HL-60 (cell line): Measurements from ENCODE around the gene IGHMBP2.

Experiments used
- GABPA ChIP-seq: IDR thresholded peaks from 2 replicates; pipeline ENCODE4 v1.6.1; 2012; ENCODE audit warnings: low read depth
- TF ChIP-seq, protein P1 (sequence below): IDR thresholded peaks from one replicate; pipeline ENCODE4 v1.5.1; 2011; ENCODE audit warnings: low read length, control low read depth, inconsistent platforms; ENCODE audit not compliant: insufficient read depth
- TF ChIP-seq, protein P2 (sequence below): IDR thresholded peaks from 2 replicates; pipeline ENCODE4 v1.6.1; 2012; ENCODE audit warnings: low read depth; ENCODE audit not compliant: insufficient replicate concordance

DNA sequence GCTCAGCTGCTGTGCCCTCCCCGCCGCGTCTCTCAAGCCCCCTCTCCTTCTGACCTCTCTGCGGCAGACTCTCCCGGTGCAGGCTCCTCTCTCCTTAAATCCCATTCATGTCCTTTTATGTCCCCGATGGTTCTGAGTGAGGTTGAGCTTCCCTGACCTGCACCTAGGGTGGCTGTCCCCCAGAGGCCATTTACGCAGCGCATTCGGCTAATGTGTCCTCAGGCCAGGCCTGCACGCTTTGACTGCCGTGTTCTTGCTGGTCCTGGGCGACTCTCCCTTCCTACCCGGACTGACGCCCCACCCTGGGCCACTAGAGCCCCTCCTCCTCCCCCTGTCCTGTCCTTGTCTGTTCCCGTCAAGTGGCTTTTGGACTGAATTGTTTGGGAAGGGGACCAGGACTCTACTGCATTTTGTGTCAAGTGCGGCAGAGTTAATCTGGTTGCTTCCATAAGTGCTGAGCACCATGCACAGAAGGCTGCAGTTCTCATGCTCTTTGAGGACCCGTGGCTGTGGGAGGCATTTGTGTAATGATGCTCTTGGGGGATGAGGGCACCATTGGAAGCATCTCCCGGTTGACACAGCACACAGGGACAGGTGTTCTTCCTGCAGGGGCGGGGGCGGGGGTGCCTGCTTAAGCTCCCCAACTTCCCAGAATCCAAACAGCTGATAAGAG lies 37.1 kb downstream of the IGHMBP2 start:
- TF ChIP-seq, protein P1, sequence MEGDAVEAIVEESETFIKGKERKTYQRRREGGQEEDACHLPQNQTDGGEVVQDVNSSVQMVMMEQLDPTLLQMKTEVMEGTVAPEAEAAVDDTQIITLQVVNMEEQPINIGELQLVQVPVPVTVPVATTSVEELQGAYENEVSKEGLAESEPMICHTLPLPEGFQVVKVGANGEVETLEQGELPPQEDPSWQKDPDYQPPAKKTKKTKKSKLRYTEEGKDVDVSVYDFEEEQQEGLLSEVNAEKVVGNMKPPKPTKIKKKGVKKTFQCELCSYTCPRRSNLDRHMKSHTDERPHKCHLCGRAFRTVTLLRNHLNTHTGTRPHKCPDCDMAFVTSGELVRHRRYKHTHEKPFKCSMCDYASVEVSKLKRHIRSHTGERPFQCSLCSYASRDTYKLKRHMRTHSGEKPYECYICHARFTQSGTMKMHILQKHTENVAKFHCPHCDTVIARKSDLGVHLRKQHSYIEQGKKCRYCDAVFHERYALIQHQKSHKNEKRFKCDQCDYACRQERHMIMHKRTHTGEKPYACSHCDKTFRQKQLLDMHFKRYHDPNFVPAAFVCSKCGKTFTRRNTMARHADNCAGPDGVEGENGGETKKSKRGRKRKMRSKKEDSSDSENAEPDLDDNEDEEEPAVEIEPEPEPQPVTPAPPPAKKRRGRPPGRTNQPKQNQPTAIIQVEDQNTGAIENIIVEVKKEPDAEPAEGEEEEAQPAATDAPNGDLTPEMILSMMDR, result no peak
- no peak for TF ChIP-seq GABPA
- TF ChIP-seq, protein P2, sequence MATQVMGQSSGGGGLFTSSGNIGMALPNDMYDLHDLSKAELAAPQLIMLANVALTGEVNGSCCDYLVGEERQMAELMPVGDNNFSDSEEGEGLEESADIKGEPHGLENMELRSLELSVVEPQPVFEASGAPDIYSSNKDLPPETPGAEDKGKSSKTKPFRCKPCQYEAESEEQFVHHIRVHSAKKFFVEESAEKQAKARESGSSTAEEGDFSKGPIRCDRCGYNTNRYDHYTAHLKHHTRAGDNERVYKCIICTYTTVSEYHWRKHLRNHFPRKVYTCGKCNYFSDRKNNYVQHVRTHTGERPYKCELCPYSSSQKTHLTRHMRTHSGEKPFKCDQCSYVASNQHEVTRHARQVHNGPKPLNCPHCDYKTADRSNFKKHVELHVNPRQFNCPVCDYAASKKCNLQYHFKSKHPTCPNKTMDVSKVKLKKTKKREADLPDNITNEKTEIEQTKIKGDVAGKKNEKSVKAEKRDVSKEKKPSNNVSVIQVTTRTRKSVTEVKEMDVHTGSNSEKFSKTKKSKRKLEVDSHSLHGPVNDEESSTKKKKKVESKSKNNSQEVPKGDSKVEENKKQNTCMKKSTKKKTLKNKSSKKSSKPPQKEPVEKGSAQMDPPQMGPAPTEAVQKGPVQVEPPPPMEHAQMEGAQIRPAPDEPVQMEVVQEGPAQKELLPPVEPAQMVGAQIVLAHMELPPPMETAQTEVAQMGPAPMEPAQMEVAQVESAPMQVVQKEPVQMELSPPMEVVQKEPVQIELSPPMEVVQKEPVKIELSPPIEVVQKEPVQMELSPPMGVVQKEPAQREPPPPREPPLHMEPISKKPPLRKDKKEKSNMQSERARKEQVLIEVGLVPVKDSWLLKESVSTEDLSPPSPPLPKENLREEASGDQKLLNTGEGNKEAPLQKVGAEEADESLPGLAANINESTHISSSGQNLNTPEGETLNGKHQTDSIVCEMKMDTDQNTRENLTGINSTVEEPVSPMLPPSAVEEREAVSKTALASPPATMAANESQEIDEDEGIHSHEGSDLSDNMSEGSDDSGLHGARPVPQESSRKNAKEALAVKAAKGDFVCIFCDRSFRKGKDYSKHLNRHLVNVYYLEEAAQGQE, result no peak
